SK-N-MC (cell line): ENCODE data around the gene HIBCH.

Experiments
- EZH2 ChIP-seq: fragments of 200-600 bp; sonication (generic); IDR thresholded peaks from one replicate; pipeline ENCODE4 v1.6.1; 2017; ENCODE audit warnings: antibody characterized with exemption
- POLR2AphosphoS5 ChIP-seq: IDR thresholded peaks from 2 replicates; pipeline ENCODE4 v1.6.1; 2012; ENCODE audit warnings: mild to moderate bottlenecking, low read depth, low read length, borderline replicate concordance

DNA sequence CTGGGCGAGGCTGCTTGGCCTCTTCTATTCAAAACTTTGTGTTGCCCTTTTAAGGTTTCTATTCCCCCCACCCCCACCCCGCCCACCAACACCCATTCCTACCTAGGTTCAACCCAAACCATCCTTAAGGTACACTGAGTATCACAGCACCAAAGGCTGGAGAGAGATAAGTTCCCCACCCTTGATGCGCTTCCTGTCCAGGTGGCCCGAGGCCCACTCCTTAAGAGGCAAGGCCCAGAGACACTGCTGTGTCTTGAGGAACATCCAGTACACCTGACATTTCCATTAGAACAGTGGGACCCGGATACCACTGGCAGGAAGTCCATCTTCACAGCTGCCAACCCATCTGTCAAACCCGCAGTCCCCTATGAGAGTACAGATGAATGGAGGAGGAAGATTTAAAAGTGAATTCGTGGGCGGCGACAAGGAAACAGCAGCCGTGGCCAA, 23.5 kb upstream of the HIBCH start:
- no peak for TF ChIP-seq EZH2
- no peak for TF ChIP-seq POLR2AphosphoS5
